ENCODE measurements around the gene PLEKHM2.

DNA sequence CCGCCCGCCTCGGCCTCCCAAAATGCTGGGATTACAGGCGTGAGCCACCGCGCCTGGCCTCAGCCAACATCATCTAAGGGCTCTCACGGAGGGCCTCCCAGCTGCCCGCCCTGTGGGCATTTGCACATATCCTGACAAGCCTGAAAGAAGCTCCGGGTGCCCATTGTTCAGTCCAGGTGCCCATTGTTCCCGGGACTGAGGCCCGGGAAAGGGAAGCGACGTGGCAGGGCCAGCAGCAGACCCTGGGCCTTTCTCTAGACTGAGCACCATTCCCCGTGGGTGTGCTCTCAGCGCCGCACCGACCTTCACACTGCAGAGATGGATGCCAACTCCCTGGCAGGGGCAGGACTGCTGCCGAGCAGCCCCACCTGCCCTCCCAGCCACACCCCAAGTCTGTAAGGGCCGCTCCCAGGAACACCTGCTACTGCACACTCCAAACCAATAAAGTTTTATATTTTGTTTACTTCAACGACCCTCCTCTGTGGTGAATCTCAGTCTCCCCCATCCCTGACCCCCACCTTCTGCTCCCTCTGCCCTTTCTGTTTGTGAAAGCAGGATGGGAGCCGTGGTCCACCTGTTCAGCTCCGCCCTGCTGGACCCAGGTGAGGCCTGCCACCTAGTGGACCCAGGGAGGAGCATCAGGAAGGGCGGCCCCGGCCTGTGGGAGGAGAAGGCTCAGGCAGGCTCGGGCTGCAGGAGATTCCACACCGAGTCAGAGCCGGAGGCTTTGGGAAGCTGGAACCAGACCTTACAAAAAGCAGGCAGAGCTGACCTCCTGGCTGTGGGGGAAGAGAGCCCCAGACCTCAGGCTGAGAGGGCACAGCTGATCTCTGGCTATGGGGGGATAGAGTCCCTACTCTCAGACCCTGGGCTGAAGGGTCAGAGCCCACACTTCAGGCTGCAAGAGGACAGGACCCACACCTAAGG lies 57.1 kb downstream of the PLEKHM2 start:
- TF ChIP-seq CTCF (IDR thresholded peaks at IDR 0.05; ENCODE audit: low read length): peak; percentile 95
- no peak for TF ChIP-seq EZH2 (IDR thresholded peaks at IDR 0.05; ENCODE audit: borderline replicate concordance, low read length)

Measured in OCI-LY1 (cell line).